ENCODE measurements around the gene CHD1.

CHD1 gene

DNA sequence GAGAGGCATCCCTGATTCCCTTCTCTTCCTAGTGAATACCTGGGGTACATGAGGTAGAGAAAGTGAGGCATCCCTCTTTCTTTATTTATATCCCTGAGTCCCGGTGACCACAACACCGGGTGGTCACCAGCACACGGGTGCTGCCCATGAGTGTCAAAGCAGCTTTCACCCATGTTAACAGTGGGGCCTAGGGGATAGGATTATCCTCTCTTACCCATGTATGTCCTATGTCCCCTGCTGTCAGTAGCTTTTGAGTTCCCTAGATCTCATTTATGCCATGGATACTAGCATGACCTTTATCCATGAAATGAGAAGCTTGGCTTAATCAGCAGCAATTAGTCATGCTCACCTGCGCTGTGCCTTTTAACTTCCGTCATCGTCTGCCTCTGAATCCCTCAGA is 83.9 kb downstream of the CHD1 start:
- Histone ChIP-seq H3K27me3 (ENCODE audit: insufficient read depth, low read length) (no peaks in the 10 kb centered on the region), H2AFZ (ENCODE audit: low read depth, low read length) (no peak overlapping the region), H3K9me3 (ENCODE audit: low read length) (peaks cover 11% of the 10 kb centered on the region), H3K4me1 (ENCODE audit: insufficient read depth, low read length) (no peaks in the 10 kb centered on the region), H3K36me3 (ENCODE audit: insufficient read depth, low read length) (no peaks in the 10 kb centered on the region), H3K4me3 (ENCODE audit: low read length) (no peak overlapping the region)

- no peak overlapping the region for H3K4me3 ChIP-seq (ENCODE audit: low read length)
- H3K36me3 ChIP-seq (ENCODE audit: insufficient read depth, low read length): no peaks in the 10 kb centered on the region
- no peak overlapping the region for H2AFZ ChIP-seq (ENCODE audit: low read depth, low read length)
- no peaks in the 10 kb centered on the region for H3K4me1 ChIP-seq (ENCODE audit: insufficient read depth, low read length)
- H3K9me3 ChIP-seq (ENCODE audit: low read length): peaks cover 11% of the 10 kb centered on the region
- no peaks in the 10 kb centered on the region for H3K27me3 ChIP-seq (ENCODE audit: insufficient read depth, low read length)
Measured at GRCh38 chr5:98843481-98843880, 85.3 kb downstream of the CHD1 start.

DNA sequence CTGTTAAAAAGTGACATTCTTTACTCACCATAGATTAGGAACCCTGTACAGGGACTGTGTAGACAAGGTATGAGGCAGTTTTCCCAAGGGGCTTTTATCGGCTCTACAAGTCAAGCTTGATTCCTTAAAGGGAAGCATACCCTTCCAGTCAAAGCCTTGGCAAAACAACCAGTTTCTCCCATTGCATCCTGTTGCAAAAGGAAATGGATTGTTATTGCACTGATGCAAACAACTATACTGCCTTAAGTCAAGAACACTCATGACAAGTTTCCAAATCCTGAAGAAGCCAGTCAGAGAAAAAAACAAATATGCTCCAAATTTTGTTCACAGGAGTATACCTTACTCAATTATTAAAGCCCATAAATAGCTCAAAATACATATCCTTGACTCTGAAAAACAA is 87.9 kb downstream of the CHD1 start:
- Histone ChIP-seq H3K9me3 (ENCODE audit: low read length) (peaks cover 11% of the 10 kb centered on the region), H2AFZ (ENCODE audit: low read depth, low read length) (no peak overlapping the region), H3K4me1 (ENCODE audit: insufficient read depth, low read length) (no peaks in the 10 kb centered on the region), H3K27me3 (ENCODE audit: insufficient read depth, low read length) (no peaks in the 10 kb centered on the region), H3K36me3 (ENCODE audit: insufficient read depth, low read length) (no peaks in the 10 kb centered on the region), H3K4me3 (ENCODE audit: low read length) (no peak overlapping the region)

DNA sequence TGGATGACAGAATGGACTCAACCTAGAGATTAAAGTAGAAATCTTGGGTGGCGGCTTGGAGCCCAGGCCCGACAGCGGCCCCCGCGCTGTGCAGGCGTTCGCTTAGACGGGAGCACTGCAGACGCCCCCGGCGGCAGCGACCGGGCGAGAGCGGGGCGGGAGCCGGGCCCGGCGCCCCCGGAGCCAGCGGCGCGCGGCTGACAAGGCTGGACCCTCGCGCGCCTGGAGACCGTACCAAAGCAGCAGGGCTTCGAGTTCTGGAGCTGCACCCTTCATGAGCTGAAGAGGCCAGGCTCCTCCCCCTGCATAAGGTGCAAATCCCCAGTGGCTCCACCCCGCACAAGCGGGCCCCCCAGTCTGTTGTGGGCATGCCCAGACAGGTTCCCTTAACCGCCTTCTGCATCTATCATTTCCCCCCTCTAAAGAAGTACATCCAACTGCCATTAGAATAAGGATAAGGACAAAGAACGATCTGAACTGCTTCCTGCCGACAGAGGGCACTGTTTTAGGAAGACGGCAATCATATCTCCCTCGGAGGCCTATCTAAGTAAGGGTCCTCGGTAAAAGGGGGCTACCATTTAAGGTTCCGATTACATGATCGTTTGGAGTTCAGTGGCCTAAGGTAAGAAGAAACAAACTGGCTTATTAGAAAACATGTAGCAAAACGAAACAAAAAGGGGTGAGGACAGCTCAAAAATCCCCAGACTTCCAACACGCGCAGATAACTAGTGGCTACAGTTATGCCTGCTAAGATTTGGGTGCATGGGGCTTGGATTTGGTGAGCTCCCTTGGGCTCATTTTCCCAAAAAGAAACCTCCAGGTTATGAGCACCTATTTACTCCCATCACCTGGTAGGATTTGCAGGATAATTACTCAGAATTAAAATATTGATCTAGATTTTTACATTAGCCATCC is 89.1 kb downstream of the CHD1 start:
- H3K27me3 ChIP-seq (ENCODE audit: insufficient read depth, low read length): no peaks in the 10 kb centered on the region
- no peak overlapping the region for H3K4me3 ChIP-seq (ENCODE audit: low read length)
- no peak overlapping the region for H2AFZ ChIP-seq (ENCODE audit: low read depth, low read length)
- no peaks in the 10 kb centered on the region for H3K4me1 ChIP-seq (ENCODE audit: insufficient read depth, low read length)
- H3K36me3 ChIP-seq (ENCODE audit: insufficient read depth, low read length): no peaks in the 10 kb centered on the region
- peaks cover 6% of the 10 kb centered on the region for H3K9me3 ChIP-seq (ENCODE audit: low read length)

DNA sequence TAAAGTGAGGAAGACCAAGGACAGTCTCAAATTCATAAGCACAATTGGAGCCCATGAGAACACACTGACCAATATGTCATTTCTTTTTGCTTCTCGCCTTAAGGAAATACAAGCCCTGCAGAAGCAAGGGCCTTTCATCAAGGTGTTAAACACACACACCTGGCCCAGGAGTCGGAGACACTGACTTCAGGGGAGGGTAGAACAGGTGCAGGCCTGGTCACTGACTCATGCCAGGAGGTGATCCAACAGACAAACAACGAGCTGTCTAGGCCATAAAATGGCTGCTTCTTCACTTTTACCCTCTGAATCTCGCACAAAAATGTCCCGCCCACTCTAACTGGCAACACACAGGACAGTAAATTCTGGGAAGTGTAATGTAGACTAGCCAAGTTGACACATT is 92.6 kb downstream of the CHD1 start:
- H3K9me3 ChIP-seq (ENCODE audit: low read length): no peaks in the 10 kb centered on the region
- no peak overlapping the region for H2AFZ ChIP-seq (ENCODE audit: low read depth, low read length)
- no peak overlapping the region for H3K4me3 ChIP-seq (ENCODE audit: low read length)

GRCh38 chr5:98827588-98828284 is 101.1 kb downstream of the CHD1 start:
- H3K36me3 ChIP-seq (ENCODE audit: insufficient read depth, low read length): no peaks in the 10 kb centered on the region
- peaks cover 10% of the 10 kb centered on the region for H3K4me1 ChIP-seq (ENCODE audit: insufficient read depth, low read length)
- no peak overlapping the region for H2AFZ ChIP-seq (ENCODE audit: low read depth, low read length)
- no peaks in the 10 kb centered on the region for H3K27me3 ChIP-seq (ENCODE audit: insufficient read depth, low read length)
- no peak overlapping the region for H3K4me3 ChIP-seq (ENCODE audit: low read length)
- no peaks in the 10 kb centered on the region for H3K9me3 ChIP-seq (ENCODE audit: low read length)

More for the DNA sequence above, 92.6 kb downstream of the CHD1 start:
- Histone ChIP-seq H3K27me3 (ENCODE audit: insufficient read depth, low read length) (no peaks in the 10 kb centered on the region), H3K4me1 (ENCODE audit: insufficient read depth, low read length) (no peaks in the 10 kb centered on the region), H3K36me3 (ENCODE audit: insufficient read depth, low read length) (no peaks in the 10 kb centered on the region)

DNA sequence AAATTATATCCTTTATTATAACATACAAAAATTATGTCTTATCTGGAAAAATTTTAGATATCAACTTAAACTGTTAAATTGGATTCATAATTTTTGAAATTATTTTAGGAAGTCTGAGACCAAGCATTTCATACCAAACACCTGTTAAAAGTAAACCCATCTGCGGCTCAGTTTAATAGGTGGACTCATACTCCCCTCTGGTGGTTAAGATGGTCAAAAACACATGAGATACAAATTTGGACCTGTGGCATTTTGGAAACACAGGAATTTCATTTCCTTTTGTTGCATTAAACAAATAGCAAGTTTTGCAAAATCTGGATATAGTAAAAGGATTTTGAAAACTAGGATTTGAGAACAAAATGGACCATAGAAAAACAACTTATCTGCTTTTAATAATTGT is 101.6 kb downstream of the CHD1 start:
- no peaks in the 10 kb centered on the region for H3K27me3 ChIP-seq (ENCODE audit: insufficient read depth, low read length)
- no peaks in the 10 kb centered on the region for H3K9me3 ChIP-seq (ENCODE audit: low read length)
- no peaks in the 10 kb centered on the region for H3K36me3 ChIP-seq (ENCODE audit: insufficient read depth, low read length)
- H3K4me1 ChIP-seq (ENCODE audit: insufficient read depth, low read length): peaks cover 10% of the 10 kb centered on the region
- no peak overlapping the region for H3K4me3 ChIP-seq (ENCODE audit: low read length)
- H2AFZ ChIP-seq (ENCODE audit: low read depth, low read length): no peak overlapping the region

GRCh38 chr5:98825582-98826375 is 103.0 kb downstream of the CHD1 start:
- H3K27me3 ChIP-seq (ENCODE audit: insufficient read depth, low read length): no peaks in the 10 kb centered on the region

GRCh38 chr5:98816582-98817222 is 112.1 kb downstream of the CHD1 start:
- no peaks in the 10 kb centered on the region for H3K4me1 ChIP-seq (ENCODE audit: insufficient read depth, low read length)
- H2AFZ ChIP-seq (ENCODE audit: low read depth, low read length): no peak overlapping the region
- H3K27me3 ChIP-seq (ENCODE audit: insufficient read depth, low read length): no peaks in the 10 kb centered on the region
- H3K36me3 ChIP-seq (ENCODE audit: insufficient read depth, low read length): no peaks in the 10 kb centered on the region
- no peak overlapping the region for H3K4me3 ChIP-seq (ENCODE audit: low read length)
- H3K9me3 ChIP-seq (ENCODE audit: low read length): no peaks in the 10 kb centered on the region

More at GRCh38 chr5:98825582-98826375, 103.0 kb downstream of the CHD1 start:
- peaks cover 10% of the 10 kb centered on the region for H3K4me1 ChIP-seq (ENCODE audit: insufficient read depth, low read length)
- no peak overlapping the region for H3K4me3 ChIP-seq (ENCODE audit: low read length)
- no peaks in the 10 kb centered on the region for H3K36me3 ChIP-seq (ENCODE audit: insufficient read depth, low read length)
- no peak overlapping the region for H2AFZ ChIP-seq (ENCODE audit: low read depth, low read length)
- H3K9me3 ChIP-seq (ENCODE audit: low read length): no peaks in the 10 kb centered on the region

DNA sequence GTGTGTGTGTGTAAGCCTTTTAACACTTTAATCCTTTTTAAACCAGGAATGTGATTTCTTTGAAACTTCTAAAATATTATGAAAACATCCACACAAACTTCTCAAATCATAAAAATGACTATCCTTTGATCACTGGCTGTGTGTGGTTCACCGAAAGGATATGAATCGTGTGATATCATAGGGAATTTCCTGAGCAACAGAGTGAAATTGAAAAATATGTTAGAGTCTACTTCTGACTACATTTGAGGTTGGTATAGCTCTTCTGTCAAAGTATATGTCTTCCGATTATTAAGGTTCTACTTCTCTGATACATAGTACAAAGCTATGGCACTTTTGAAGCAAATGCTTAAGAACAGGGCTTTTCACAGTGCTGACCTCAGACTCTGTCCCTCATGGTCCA is 115.1 kb downstream of the CHD1 start:
- H3K36me3 ChIP-seq (ENCODE audit: insufficient read depth, low read length): no peaks in the 10 kb centered on the region
- H2AFZ ChIP-seq (ENCODE audit: low read depth, low read length): no peak overlapping the region
- H3K9me3 ChIP-seq (ENCODE audit: low read length): no peaks in the 10 kb centered on the region
- H3K4me3 ChIP-seq (ENCODE audit: low read length): no peak overlapping the region
- no peaks in the 10 kb centered on the region for H3K27me3 ChIP-seq (ENCODE audit: insufficient read depth, low read length)
- no peaks in the 10 kb centered on the region for H3K4me1 ChIP-seq (ENCODE audit: insufficient read depth, low read length)

DNA sequence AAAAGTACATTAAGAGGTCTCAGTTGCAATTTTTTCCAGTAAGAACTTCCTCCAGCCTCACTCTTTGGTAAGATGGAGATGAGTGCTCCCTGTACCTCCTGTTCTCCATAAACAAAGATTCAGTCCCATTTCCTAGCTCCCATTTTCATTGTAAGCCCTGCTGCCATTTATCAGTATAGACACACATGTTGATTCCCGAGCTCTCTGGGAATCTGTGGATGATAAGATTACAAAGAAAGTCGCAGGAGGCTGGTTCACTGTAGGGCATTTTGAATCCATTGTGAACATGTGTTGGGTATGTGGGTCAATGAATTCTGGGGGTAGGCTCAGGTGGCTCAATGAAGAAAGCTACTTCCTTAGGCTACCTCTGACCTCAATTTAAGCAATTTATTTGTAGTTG is 118.6 kb downstream of the CHD1 start:
- H3K4me3 ChIP-seq (ENCODE audit: low read length): no peak overlapping the region
- no peaks in the 10 kb centered on the region for H3K36me3 ChIP-seq (ENCODE audit: insufficient read depth, low read length)
- H2AFZ ChIP-seq (ENCODE audit: low read depth, low read length): no peak overlapping the region
- no peaks in the 10 kb centered on the region for H3K27me3 ChIP-seq (ENCODE audit: insufficient read depth, low read length)
- H3K4me1 ChIP-seq (ENCODE audit: insufficient read depth, low read length): no peaks in the 10 kb centered on the region
- peaks cover 7% of the 10 kb centered on the region for H3K9me3 ChIP-seq (ENCODE audit: low read length)

DNA sequence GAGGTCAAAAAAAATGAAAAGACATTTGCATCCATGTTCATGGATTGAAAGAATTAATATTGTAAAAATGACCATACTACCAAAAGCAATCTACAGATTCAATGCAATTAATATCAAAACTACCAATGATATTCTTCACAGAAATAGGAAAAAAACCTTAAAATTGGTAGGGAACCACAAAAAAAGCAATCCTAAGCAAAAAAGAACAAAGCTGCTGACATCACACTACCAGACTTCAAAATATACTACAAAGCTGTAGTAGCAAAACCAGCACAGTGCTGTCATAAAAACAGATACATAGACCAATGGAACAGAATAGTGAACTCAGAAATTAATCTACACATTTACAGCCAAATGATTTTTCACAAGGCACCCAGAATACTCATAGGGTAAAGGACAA is 121.0 kb downstream of the CHD1 start:
- H3K36me3 ChIP-seq (ENCODE audit: insufficient read depth, low read length): no peaks in the 10 kb centered on the region
- no peaks in the 10 kb centered on the region for H3K4me1 ChIP-seq (ENCODE audit: insufficient read depth, low read length)
- H3K9me3 ChIP-seq (ENCODE audit: low read length): peaks cover 7% of the 10 kb centered on the region
- no peaks in the 10 kb centered on the region for H3K27me3 ChIP-seq (ENCODE audit: insufficient read depth, low read length)
- H2AFZ ChIP-seq (ENCODE audit: low read depth, low read length): no peak overlapping the region
- H3K4me3 ChIP-seq (ENCODE audit: low read length): no peak overlapping the region
